HepG2 (cell line): Measurements from ENCODE around the gene CLCNKA.
"Not testable (repeated sequence)": the region's sequence is repeated elsewhere in the genome, so short reads cannot be mapped to it uniquely, and the experiment has no call there.

Source experiments
- TF ChIP-seq, protein P1 (sequence below): sonication (generic); formaldehyde crosslinking; IDR thresholded peaks from 2 replicates; pipeline ENCODE4 v1.5.0; 2020; ENCODE audit warnings: mild to moderate bottlenecking, missing genetic modification reagents, moderate library complexity
- TF ChIP-seq, protein P2 (sequence below): sonication (generic); formaldehyde crosslinking; IDR thresholded peaks from 2 replicates; pipeline ENCODE4 v1.4.0; 2020; ENCODE audit warnings: missing genetic modification reagents

DNA sequence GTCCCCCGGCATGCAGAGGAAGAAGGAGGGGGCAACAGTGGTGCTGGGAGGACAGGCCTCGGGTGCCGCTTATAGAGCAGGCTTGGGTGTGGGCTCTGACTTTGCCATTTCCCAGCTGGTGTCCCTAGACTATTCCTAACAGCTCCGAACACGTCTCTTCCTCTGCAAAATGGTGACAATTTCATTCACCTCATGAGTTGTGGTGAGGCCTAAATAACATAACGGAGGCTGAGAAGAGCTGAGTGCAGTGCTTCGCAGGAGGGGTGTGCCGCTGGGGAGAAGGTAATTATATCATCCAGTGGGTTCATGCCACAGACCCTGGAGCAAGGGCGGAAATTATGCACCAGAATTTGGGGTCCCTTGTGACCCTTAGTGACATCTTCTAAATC, 40.8 kb downstream of the CLCNKA start:
- TF ChIP-seq, protein P1, sequence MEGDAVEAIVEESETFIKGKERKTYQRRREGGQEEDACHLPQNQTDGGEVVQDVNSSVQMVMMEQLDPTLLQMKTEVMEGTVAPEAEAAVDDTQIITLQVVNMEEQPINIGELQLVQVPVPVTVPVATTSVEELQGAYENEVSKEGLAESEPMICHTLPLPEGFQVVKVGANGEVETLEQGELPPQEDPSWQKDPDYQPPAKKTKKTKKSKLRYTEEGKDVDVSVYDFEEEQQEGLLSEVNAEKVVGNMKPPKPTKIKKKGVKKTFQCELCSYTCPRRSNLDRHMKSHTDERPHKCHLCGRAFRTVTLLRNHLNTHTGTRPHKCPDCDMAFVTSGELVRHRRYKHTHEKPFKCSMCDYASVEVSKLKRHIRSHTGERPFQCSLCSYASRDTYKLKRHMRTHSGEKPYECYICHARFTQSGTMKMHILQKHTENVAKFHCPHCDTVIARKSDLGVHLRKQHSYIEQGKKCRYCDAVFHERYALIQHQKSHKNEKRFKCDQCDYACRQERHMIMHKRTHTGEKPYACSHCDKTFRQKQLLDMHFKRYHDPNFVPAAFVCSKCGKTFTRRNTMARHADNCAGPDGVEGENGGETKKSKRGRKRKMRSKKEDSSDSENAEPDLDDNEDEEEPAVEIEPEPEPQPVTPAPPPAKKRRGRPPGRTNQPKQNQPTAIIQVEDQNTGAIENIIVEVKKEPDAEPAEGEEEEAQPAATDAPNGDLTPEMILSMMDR (CRISPR knock-in tag): not testable (repeated sequence)
- TF ChIP-seq, protein P2, sequence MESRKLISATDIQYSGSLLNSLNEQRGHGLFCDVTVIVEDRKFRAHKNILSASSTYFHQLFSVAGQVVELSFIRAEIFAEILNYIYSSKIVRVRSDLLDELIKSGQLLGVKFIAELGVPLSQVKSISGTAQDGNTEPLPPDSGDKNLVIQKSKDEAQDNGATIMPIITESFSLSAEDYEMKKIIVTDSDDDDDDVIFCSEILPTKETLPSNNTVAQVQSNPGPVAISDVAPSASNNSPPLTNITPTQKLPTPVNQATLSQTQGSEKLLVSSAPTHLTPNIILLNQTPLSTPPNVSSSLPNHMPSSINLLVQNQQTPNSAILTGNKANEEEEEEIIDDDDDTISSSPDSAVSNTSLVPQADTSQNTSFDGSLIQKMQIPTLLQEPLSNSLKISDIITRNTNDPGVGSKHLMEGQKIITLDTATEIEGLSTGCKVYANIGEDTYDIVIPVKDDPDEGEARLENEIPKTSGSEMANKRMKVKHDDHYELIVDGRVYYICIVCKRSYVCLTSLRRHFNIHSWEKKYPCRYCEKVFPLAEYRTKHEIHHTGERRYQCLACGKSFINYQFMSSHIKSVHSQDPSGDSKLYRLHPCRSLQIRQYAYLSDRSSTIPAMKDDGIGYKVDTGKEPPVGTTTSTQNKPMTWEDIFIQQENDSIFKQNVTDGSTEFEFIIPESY (CRISPR knock-in tag): not testable (repeated sequence)
